Activated CD4-positive, alpha-beta T cell treated with anti-CD3 and anti-CD28 coated beads, Interleukin-2, amount 50 U/mL, for 48 hours (primary cell): ENCODE results near the gene C16orf90.
A peak's percentile ranks its signal among the peaks of the same experiment; 100 is the strongest.

Source experiments
- DNase-seq, 2 experiments: peaks; one replicate each; pipeline ENCODE4 v3.0.0-alpha.2; 2020

The C16orf90 gene

GRCh38 chr16:3460585-3460984 is 34.7 kb downstream of the C16orf90 start:
- DNase-seq: no peak

GRCh38 chr16:3460121-3460520 is 35.2 kb downstream of the C16orf90 start:
- DNase-seq: no peak

GRCh38 chr16:3459401-3460090 is 35.7 kb downstream of the C16orf90 start:
- peak; percentile 32 to 56 for DNase-seq

GRCh38 chr16:3458852-3459361 is 36.4 kb downstream of the C16orf90 start:
- no peak for DNase-seq

GRCh38 chr16:3458278-3458851 is 36.9 kb downstream of the C16orf90 start:
- DNase-seq: peak in 1 of 2 experiments; percentile 18

- DNase-seq: peak; percentile 86 to 89
These were observed 37.6 kb downstream of the C16orf90 start for GRCh38 chr16:3457434-3458252.

- no peak for DNase-seq
These were observed 40.6 kb downstream of the C16orf90 start for GRCh38 chr16:3454631-3455147.

- DNase-seq: no peak
These were observed 41.2 kb downstream of the C16orf90 start for GRCh38 chr16:3454093-3454492.

GRCh38 chr16:3444032-3444388 is 51.3 kb downstream of the C16orf90 start:
- DNase-seq: peak; percentile 27 to 47
